Ammon's horn (tissue), 1 donor: ENCODE measurements around the gene TMIGD3.
A peak's percentile ranks its signal among the peaks of the same experiment; 100 is the strongest.

ENCODE experiments used
- DNase-seq: peaks from one replicate; pipeline ENCODE4 v3.0.0-alpha.2; 2016; ENCODE audit warnings: low spot score

TMIGD3 gene

GRCh38 chr1:111507411-111508201 is 4.2 kb upstream of the TMIGD3 start:
- DNase-seq: peak; percentile 79

GRCh38 chr1:111506561-111506960 is 3.1 kb upstream of the TMIGD3 start:
- no peak for DNase-seq

DNA sequence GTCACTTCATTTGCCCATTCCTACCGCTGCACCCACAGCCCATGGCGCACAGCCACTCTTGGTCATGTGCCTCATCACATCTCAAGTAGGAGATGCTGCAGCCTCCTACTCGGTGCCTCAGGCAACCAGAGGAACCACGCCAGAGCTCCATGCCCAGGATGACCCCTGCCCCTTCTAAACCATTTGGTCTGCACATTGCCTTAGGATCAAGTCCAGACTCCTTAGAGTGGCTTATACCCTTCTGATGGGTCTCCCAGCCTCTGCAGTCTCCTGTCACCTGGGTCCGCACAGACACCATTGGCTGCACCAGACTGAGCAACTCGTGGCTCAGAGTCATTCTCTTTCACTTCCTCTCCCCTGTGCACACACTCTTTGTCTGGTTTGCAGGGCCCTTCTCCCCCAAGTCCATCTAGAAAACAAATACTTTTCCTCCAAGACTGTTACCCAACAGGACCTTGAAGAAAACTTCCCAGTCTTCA is 2.2 kb upstream of the TMIGD3 start:
- peak; percentile 75 for DNase-seq

- DNase-seq: no peak
Observed at GRCh38 chr1:111504097-111504496, 664 bp upstream of the TMIGD3 start.

DNA sequence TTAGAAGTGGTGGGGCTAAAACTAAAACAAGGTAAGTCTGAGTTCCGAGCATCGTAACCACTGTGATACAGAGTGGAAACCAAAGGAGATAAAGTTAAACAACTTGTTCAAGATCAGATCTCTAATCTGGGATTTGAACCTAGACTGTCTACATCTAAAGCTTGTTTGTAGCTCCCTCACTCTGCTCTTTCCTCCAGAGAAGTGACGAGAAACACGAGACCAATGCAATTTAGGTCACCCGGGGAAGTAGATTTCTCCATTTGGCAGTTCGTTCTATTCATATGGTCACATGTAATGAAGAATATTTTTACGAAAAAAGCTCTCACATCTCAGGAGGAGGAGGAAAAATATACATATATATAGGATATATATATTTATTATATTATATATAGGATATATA is 1.8 kb downstream of the TMIGD3 start:
- no peak for DNase-seq

- no peak for DNase-seq
Observed at GRCh38 chr1:111499026-111499785, 4.2 kb downstream of the TMIGD3 start.

DNA sequence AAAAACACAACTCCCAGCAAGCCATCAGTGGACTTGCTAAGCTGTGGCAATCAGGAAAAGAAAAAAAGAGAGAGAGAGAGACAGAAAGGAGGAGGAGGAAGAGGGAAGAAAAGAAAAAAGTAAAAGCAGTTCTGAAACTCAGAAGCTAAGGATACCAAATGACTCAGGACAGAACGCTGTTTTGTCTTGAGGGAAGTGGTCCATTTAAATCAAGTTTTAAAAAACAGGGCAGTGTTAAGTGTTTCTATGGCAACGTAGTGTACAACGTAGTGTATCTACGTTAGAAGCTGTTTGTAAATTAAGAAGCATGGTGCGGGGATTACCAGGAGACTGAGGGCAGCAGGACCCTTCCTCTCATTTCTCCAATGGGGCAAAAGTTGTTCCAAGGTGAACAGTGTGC is 5.8 kb downstream of the TMIGD3 start:
- no peak for DNase-seq

GRCh38 chr1:111496398-111496797 is 7.0 kb downstream of the TMIGD3 start:
- no peak for DNase-seq

DNA sequence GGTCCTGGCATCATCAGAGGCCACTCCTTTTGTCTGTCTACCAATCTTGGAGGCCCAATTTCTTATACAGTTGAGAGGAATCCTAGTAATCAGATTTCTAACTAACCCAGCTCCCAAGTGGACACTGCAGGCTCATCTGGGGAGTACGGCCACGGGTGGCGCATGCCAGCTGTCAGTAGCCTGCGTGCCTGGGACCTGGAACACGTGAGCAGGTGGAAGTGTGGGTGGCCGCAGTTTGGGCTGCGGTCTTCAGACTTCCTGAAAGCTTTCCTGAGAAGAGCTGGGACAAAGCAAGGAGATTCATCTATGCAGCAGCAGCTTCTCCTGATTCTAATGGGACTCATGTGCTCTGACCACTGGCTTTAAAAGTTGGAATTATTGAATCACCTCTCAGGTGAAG is 12.4 kb downstream of the TMIGD3 start:
- no peak for DNase-seq

GRCh38 chr1:111490220-111490619 is 13.2 kb downstream of the TMIGD3 start:
- no peak for DNase-seq

GRCh38 chr1:111489604-111490003 is 13.8 kb downstream of the TMIGD3 start:
- peak; percentile 82 for DNase-seq

DNA sequence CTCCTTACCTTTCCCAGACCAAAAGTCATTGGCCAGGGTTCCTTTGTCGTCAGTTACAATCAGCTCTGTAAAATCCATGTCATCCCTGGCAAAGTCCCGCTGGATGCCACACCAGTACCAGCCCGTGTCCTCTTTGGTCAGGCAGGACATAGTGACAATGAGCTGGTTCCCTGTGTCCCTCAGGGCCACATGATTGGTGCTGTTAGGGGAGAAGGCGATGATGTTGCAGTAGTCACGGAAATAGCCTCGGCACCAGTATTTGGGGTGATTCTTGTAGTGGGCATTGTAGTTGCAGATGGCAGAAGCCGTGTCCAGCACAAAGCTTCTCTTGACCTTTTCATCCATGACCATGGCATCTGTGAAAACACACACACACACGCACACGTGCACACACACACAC is 14.8 kb downstream of the TMIGD3 start:
- no peak for DNase-seq

GRCh38 chr1:111487133-111487532 is 16.3 kb downstream of the TMIGD3 start:
- DNase-seq: no peak

DNA sequence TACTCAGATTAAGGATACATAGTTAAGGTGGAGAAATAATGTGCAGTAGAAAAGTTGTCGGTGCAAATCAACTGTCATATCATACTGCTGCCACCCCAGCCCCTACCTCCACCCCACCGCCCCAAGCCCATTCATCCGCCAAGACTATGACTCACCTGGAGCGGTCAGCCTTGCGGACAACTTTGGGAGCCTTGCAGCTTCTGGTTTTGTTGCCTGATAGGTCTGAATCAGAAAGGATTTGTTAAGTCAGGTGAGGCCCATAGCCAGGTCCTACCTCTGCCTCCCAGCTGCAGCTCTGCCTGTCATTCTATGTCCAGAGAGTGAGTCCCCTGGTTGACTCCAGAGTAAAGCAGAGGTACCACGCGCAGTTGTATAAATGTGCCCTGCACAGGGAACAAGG is 17.0 kb downstream of the TMIGD3 start:
- no peak for DNase-seq

DNA sequence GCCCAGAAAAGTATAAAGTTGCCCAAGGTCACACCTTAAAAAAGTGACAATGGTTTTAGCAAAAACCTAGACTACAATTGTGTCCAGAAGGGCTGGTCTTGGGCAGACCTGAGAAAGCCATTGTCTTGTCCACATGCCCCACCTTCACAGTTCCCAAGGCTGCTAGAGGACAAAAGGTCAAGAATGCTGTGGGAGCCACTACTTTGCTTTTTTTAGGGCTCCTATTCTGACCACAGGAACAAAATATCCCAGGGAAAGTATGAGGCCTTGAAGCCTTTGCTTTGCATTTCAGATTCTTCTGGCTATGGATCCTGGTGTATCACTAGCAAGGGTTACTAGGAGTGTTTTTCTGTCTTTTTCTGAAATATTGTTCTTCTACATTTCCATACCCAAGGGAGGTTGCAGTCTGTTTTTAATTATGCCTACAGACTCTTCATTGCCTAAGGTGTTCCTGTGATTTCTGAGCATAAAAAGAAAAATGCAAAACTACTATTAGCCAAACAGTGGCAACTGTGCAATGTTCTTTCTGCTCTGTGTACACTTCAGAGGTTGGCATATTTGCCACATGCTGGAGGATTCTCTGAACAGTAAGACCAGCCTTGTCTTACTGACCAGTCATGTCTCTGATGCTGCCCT is 18.9 kb downstream of the TMIGD3 start:
- DNase-seq: no peak

DNA sequence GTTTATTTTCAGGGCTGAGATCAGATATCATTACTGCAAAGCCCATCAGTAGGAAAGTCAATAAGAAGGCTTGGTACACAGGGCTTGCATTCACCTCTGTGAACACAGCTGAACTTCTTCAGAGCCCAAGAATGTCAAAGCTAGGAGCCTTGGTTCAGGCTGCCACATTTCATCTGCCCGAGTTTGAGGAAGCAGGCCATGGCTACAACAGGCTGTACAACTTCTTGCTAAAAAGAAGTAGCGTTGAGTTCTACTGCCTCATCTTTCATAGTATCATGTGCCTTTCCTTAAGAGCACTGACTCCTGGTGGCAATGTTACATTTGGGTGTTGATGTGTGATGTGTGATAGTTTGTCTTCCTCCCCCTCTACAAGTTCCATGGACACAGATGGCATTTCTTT is 19.6 kb downstream of the TMIGD3 start:
- no peak for DNase-seq

GRCh38 chr1:111483166-111483565 is 20.3 kb downstream of the TMIGD3 start:
- DNase-seq: no peak

DNA sequence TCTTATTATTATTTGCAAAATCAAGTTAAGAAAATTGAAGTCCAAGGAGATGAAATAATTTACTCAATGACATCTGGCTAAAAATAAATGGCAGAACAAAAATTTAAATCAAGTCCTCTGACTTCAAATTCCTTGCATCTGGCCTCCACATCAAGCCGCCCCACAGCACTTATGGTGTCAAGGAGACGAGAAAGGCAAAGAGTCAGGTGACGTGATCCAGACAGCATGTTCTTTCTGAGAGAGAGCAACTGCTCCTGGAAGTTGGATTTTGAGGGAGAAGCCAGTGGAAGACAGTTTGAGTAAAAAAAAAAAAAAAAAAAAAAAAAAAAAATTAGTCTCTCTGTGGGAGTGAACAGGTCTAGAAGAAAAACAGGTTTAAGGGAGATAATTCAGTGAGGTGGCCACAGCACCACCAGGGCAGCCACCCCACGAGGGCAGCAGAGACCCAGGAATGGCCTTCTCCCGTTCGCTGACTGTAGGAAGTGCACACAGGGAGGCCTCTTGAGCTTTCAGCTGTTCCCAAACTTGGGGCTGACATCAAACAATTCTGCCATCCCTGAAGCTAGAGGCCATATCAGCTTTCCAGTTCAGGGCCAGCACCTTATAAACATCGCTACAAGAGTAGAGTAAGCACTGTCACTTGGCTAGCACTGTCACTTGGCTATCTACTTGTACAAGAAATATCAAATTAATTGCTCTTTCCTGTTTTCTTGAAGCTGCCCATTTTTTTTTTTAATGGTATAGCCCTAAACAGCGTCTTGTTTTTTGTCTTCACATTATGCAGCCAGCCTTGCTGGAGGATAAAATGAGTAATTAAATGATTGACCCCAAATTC is 21.8 kb downstream of the TMIGD3 start:
- DNase-seq: peak; percentile 91

GRCh38 chr1:111480674-111481073 is 22.8 kb downstream of the TMIGD3 start:
- no peak for DNase-seq

DNA sequence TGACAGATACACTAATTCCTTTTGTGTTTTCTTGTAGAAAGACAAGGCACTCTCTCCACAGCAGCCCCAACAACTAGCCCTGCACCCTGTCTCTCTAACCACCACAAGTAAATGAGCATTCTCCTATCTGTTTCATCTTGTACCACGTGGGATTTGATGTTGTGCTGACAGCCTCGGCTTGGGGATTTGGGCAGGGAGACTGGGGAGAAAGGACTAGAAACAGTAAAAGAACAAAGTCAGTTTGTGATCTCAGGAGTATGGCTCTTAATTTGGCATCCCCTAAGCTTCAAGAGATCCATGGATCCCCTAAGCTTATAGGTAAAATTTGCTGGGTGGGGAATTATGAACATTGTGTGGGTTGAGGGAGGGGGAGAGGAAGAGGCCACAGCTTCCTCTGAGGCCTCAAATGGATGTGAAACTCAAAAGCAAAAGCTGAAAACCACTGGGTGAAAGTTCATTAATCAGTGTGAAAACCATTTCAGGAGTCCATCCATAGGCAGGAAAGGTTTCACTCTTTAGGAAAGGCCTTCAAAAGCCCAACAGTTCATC is 26.6 kb downstream of the TMIGD3 start:
- no peak for DNase-seq

GRCh38 chr1:111476214-111476613 is 27.2 kb downstream of the TMIGD3 start:
- no peak for DNase-seq

GRCh38 chr1:111475701-111476100 is 27.7 kb downstream of the TMIGD3 start:
- DNase-seq: no peak
